H1 (cell line): Measurements from ENCODE around the gene RIPOR3. TPM values are rescaled to one million over a fixed set of nuclear protein-coding genes. Genes with fewer than 3 reads are reported as not detected.

Source experiments
- CTCF ChIA-PET: fragments of 300-600 bp; sonication (Branson Sonifier 250); formaldehyde crosslinking; loops from one replicate; lab custom pipeline; 2021; ENCODE audit not compliant: partially characterized antibody; lab: Charles Lee
- POLR2A ChIA-PET: fragments of 300-600 bp; sonication (Branson Sonifier 250); formaldehyde crosslinking; loops from one replicate; lab custom pipeline; 2021; ENCODE audit warnings: inconsistent platforms; ENCODE audit not compliant: partially characterized antibody; lab: Charles Lee
- DNase-seq, 2 experiments: peaks; one replicate each; pipeline versions ENCODE4 v3.0.0 to v3.0.0-alpha.2; 2010 to 2022; ENCODE audit warnings: low spot score in 2 of 2, low read depth in 1 of 2, mixed read lengths in 1 of 2
- FAIRE-seq: peaks from 2 replicates; lab custom pipeline; 2011; peaks lifted over from hg19 to GRCh38; lab: Jason Lieb, UNC
- H2AFZ ChIP-seq: 2 replicates; pipeline ENCODE4 v1.8.1; 2012; ENCODE audit warnings: low read length, inconsistent platforms
- H2AK5ac ChIP-seq: 2 replicates; pipeline ENCODE4 v1.6.1; 2013; ENCODE audit warnings: low read depth, low read length
- H2BK120ac ChIP-seq: replicated peaks from 2 replicates; pipeline ENCODE3; 2013; ENCODE audit warnings: low read depth, low read length, inconsistent platforms
- H2BK12ac ChIP-seq: 2 replicates; pipeline ENCODE4 v1.6.1; 2013; ENCODE audit warnings: low read depth, low read length
- H2BK15ac ChIP-seq: 2 replicates; pipeline ENCODE4 v1.6.1; 2013; ENCODE audit warnings: low read length
- H2BK20ac ChIP-seq: 2 replicates; pipeline ENCODE4 v1.6.1; 2013; ENCODE audit warnings: low read length
- H2BK5ac ChIP-seq: 2 replicates; pipeline ENCODE4 v1.6.1; 2013; ENCODE audit warnings: low read depth, low read length
- H3K14ac ChIP-seq: 2 replicates; pipeline ENCODE4 v1.6.1; 2013; ENCODE audit warnings: inconsistent platforms; ENCODE audit not compliant: insufficient read length
- H3K18ac ChIP-seq: 2 replicates; pipeline ENCODE4 v1.6.1; 2013; ENCODE audit warnings: low read length; ENCODE audit errors: extremely low read depth
- H3K23ac ChIP-seq: 2 replicates; pipeline ENCODE4 v1.6.1; 2013; ENCODE audit warnings: inconsistent platforms; ENCODE audit not compliant: insufficient read length
- H3K23me2 ChIP-seq: 2 replicates; pipeline ENCODE4 v1.6.1; 2013; ENCODE audit warnings: low read depth, low read length
- H3K27ac ChIP-seq: 2 replicates; pipeline ENCODE4 v1.6.1; 2011; ENCODE audit warnings: low read depth, low read length, inconsistent platforms
- H3K27me3 ChIP-seq, 4 experiments: replicated peaks in 1 of 4; 1 replicate in 1 of 4; 2 replicates in 3 of 4; pipeline versions ENCODE4 v1.6.1 to v1.8.1; 2011 to 2013; ENCODE audit warnings: low read length in 3 of 4, mild to moderate bottlenecking in 3 of 4, inconsistent platforms in 2 of 4, mixed read lengths in 2 of 4, moderate library complexity in 1 of 4; ENCODE audit not compliant: control insufficient read depth in 3 of 4, insufficient read depth in 3 of 4; ENCODE audit errors: extremely low read depth in 1 of 4
- H3K36me3 ChIP-seq, 4 experiments: 2 replicates each; pipeline versions ENCODE4 v1.6.1 to v1.8.1; 2011 to 2013; ENCODE audit warnings: mild to moderate bottlenecking in 4 of 4, low read length in 3 of 4, moderate library complexity in 2 of 4, control low read depth in 1 of 4, inconsistent platforms in 1 of 4; ENCODE audit not compliant: insufficient read depth in 4 of 4, control insufficient read depth in 2 of 4
- H3K4ac ChIP-seq: replicated peaks from 2 replicates; pipeline ENCODE3; 2013; ENCODE audit warnings: low read length, low read depth, mixed read lengths, inconsistent platforms; ENCODE audit not compliant: insufficient read length
- H3K4me1 ChIP-seq, 4 experiments: replicated peaks in 1 of 4; 1 replicate in 1 of 4; 2 replicates in 3 of 4; pipeline versions ENCODE4 v1.6.1 to v1.8.1; 2011 to 2013; ENCODE audit warnings: low read length in 3 of 4, inconsistent platforms in 2 of 4, mixed read lengths in 1 of 4; ENCODE audit not compliant: insufficient read depth in 4 of 4, control insufficient read depth in 3 of 4
- H3K4me2 ChIP-seq, 2 experiments: 2 replicates each; pipeline versions ENCODE4 v1.6.1 to v1.8.1; 2011 to 2013; ENCODE audit warnings: low read depth in 2 of 2, low read length in 2 of 2, control low read depth in 1 of 2, inconsistent platforms in 1 of 2, mild to moderate bottlenecking in 1 of 2; ENCODE audit not compliant: insufficient read depth in 1 of 2
- H3K4me3 ChIP-seq, 4 experiments: fragments of 200-600, 300-600 bp in 1 of 4; sonication (generic), shearing (Covaris generic), sonication (Bioruptor Twin) in 1 of 4; 2 replicates each; pipeline versions ENCODE4 v1.5.1 to v1.8.1; 2011 to 2016; ENCODE audit warnings: low read length in 4 of 4, low read depth in 3 of 4, control low read depth in 2 of 4, inconsistent platforms in 2 of 4, mild to moderate bottlenecking in 2 of 4, mixed read lengths in 1 of 4, moderate library complexity in 1 of 4; ENCODE audit not compliant: insufficient read depth in 2 of 4; ENCODE audit errors: extremely low read depth in 1 of 4
- H3K56ac ChIP-seq: replicated peaks from 2 replicates; pipeline ENCODE3; 2013; ENCODE audit warnings: low read depth, mild to moderate bottlenecking, mixed read lengths, low read length, inconsistent platforms; ENCODE audit not compliant: insufficient read length
- H3K79me1 ChIP-seq: 2 replicates; pipeline ENCODE4 v1.6.1; 2013; ENCODE audit warnings: low read depth, low read length, control low read depth
- H3K79me2 ChIP-seq, 2 experiments: 2 replicates each; pipeline versions ENCODE4 v1.6.1 to v1.8.1; 2012 to 2013; ENCODE audit warnings: low read length in 2 of 2, mild to moderate bottlenecking in 2 of 2, inconsistent platforms in 1 of 2; ENCODE audit not compliant: insufficient read depth in 2 of 2, control insufficient read depth in 1 of 2
- H3K9ac ChIP-seq, 4 experiments: replicated peaks in 1 of 4; 1 replicate in 1 of 4; 2 replicates in 3 of 4; pipeline versions ENCODE4 v1.6.1 to v1.8.1; 2011 to 2013; ENCODE audit warnings: low read depth in 3 of 4, low read length in 3 of 4, control low read depth in 2 of 4, mild to moderate bottlenecking in 2 of 4, moderate library complexity in 2 of 4, inconsistent platforms in 1 of 4; ENCODE audit errors: extremely low read depth in 1 of 4
- H3K9me3 ChIP-seq, 2 experiments: 2 replicates each; pipeline versions ENCODE4 v1.6.1 to v1.8.1; 2012 to 2013; ENCODE audit warnings: mild to moderate bottlenecking in 2 of 2, moderate library complexity in 2 of 2, control low read depth in 1 of 2, inconsistent platforms in 1 of 2, low read depth in 1 of 2, low read length in 1 of 2, mixed read lengths in 1 of 2; ENCODE audit not compliant: insufficient read depth in 2 of 2
- H4K20me1 ChIP-seq, 2 experiments: replicated peaks in 1 of 2; 2 replicates each; pipeline versions ENCODE3 to v1.8.1; 2011 to 2013; ENCODE audit warnings: inconsistent platforms in 2 of 2, low read length in 2 of 2, mild to moderate bottlenecking in 1 of 2; ENCODE audit not compliant: insufficient read depth in 2 of 2, control insufficient read depth in 1 of 2
- H4K5ac ChIP-seq: 2 replicates; pipeline ENCODE4 v1.6.1; 2013; ENCODE audit warnings: low read length, low read depth, mixed read lengths, inconsistent platforms; ENCODE audit not compliant: insufficient read length
- H4K8ac ChIP-seq: 2 replicates; pipeline ENCODE4 v1.8.0; 2013; ENCODE audit warnings: mild to moderate bottlenecking, moderate library complexity, low read length, inconsistent platforms; ENCODE audit not compliant: insufficient read depth; ENCODE audit errors: extremely low read depth
- H4K91ac ChIP-seq: replicated peaks from 2 replicates; pipeline ENCODE3; 2013; ENCODE audit warnings: low read length, mixed read lengths, inconsistent platforms; ENCODE audit not compliant: insufficient read length
- BRCA1 ChIP-seq: IDR thresholded peaks from 2 replicates; pipeline ENCODE4 v1.6.1; 2012; ENCODE audit warnings: low read depth, low read length, improper control_type of control experiment
- CBX8 ChIP-seq: fragments of 300-800, 300-1000 bp; sonication (generic); IDR thresholded peaks from 2 replicates; pipeline ENCODE4 v1.7.1; 2016; ENCODE audit warnings: low read depth, low read length, borderline replicate concordance
- EP300 ChIP-seq, 2 experiments: IDR thresholded peaks; 1 replicate in 1 of 2; 2 replicates in 1 of 2; pipeline ENCODE4 v1.6.1; 2011 to 2012; ENCODE audit warnings: low read depth in 2 of 2, low read length in 2 of 2, mild to moderate bottlenecking in 2 of 2, borderline replicate concordance in 1 of 2, inconsistent platforms in 1 of 2, moderate library complexity in 1 of 2
- EZH2 ChIP-seq: fragments of 200-600 bp; sonication (generic); IDR thresholded peaks from 2 replicates; pipeline ENCODE4 v1.7.1; 2012; ENCODE audit warnings: low read depth, mild to moderate bottlenecking, moderate library complexity, low read length, inconsistent platforms; ENCODE audit not compliant: severe bottlenecking
- HDAC6 ChIP-seq: IDR thresholded peaks from one replicate; pipeline ENCODE4 v1.7.1; 2012; ENCODE audit warnings: low read depth, mild to moderate bottlenecking, inconsistent platforms, low read length, moderate library complexity
- RAD21 ChIP-seq, 2 experiments: IDR thresholded peaks in 1 of 2; conservative IDR thresholded peaks in 1 of 2; 2 replicates each; pipeline ENCODE4 v1.6.1; 2011; ENCODE audit warnings: low read depth in 2 of 2, low read length in 2 of 2, improper control_type of control experiment in 1 of 2, inconsistent platforms in 1 of 2, mild to moderate bottlenecking in 1 of 2, moderate library complexity in 1 of 2
- RNF2 ChIP-seq: fragments of 200-900, 300-1000 bp; sonication (generic); IDR thresholded peaks from 2 replicates; pipeline ENCODE4 v1.7.1; 2016; ENCODE audit warnings: borderline replicate concordance, low read depth, mild to moderate bottlenecking, antibody characterized with exemption, low read length; ENCODE audit not compliant: poor library complexity, severe bottlenecking; ENCODE audit errors: missing control alignments
- SIN3A ChIP-seq, 2 experiments: IDR thresholded peaks in 1 of 2; conservative IDR thresholded peaks in 1 of 2; 2 replicates each; pipeline ENCODE4 v1.6.1; 2011 to 2012; ENCODE audit warnings: low read length in 2 of 2, improper control_type of control experiment in 1 of 2, low read depth in 1 of 2, mild to moderate bottlenecking in 1 of 2
- SP2 ChIP-seq: IDR thresholded peaks from 2 replicates; pipeline ENCODE4 v1.6.1; 2012; ENCODE audit warnings: mild to moderate bottlenecking, low read length, inconsistent platforms
- SUZ12 ChIP-seq: fragments of 200-600 bp; sonication (generic); IDR thresholded peaks from 2 replicates; pipeline ENCODE4 v1.6.1; 2012; ENCODE audit warnings: mild to moderate bottlenecking, inconsistent platforms, low read length, moderate library complexity, mixed read lengths
- USF2 ChIP-seq: IDR thresholded peaks from 2 replicates; pipeline ENCODE4 v1.6.1; 2011; ENCODE audit warnings: low read length, improper control_type of control experiment
- WGBS, 2 experiments: shearing (Covaris generic) in 1 of 2; methylation state at CpG; one replicate each; pipeline versions ENCODE4 v1.1.6 to v1.1.7; 2013 to 2015; ENCODE audit warnings: low lambda C conversion rate in 2 of 2, mixed read lengths in 2 of 2, inconsistent platforms in 1 of 2, low coverage in 1 of 2, missing lambda C conversion rate in 1 of 2; ENCODE audit not compliant: insufficient replicate concordance in 2 of 2, insufficient coverage in 1 of 2, insufficient read length in 1 of 2; ENCODE audit errors: extremely low coverage in 1 of 2, missing lambda C conversion rate in 1 of 2; 5-methylcytosine and 5-hydroxymethylcytosine counted together
- polyA plus RNA-seq, 7 experiments: library from polyadenylated mRNA; depleted of rRNA in 3 of 7; stranded (reverse) in 5 of 7; unstranded in 2 of 7; fragments of >200 nt in 5 of 7; fragments of 200-250 nt in 2 of 7; gene quantifications; 1 replicate in 5 of 7; 2 replicates in 1 of 7; 4 replicates in 1 of 7; pipeline versions ENCODE4 v1.2.1 to v1.2.3, GENCODE V29; 2011 to 2013; ENCODE audit warnings: missing spikeins in 2 of 7, mixed read lengths in 2 of 7
- total RNA-seq: library from RNA; stranded (reverse); fragmentation: NEBNext Ultra II Directional; extraction: Animal tissue kit (Norgen Biotek cat#: 25700); gene quantifications from 2 replicates; pipeline ENCODE4 v1.2.1, GENCODE V29; 2021

RIPOR3 gene
- total and polyA plus RNA-seq, 2 of the 8 experiments (the other 6 are each of a cell fraction or from before 2014, with no cell fraction given) = 3.6 to 4.5 TPM

GRCh38 chr20:50547964-50548363, 143.4 kb downstream of the RIPOR3 start:
- Histone ChIP-seq H2AK5ac (no peak overlapping the region), H3K27ac (no peak overlapping the region), H3K36me3 (no peaks in the 10 kb centered on the region), H4K20me1 (peaks cover 2% of the 10 kb centered on the region in 2 experiments), H3K4ac (no peak overlapping the region), H3K79me1 (peaks cover 4% of the 10 kb centered on the region), H3K9me3 (no peaks in the 10 kb centered on the region), H4K8ac (no peak overlapping the region), H2AFZ (no peak overlapping the region), H4K5ac (no peak overlapping the region), H4K91ac (no peak overlapping the region), H3K4me2 (no peak overlapping the region), H2BK5ac (no peak overlapping the region), H2BK20ac (no peak overlapping the region), H3K14ac (no peak overlapping the region), H3K4me3 (no peak overlapping the region), H3K18ac (no peak overlapping the region), H3K23ac (no peak overlapping the region), H2BK15ac (no peak overlapping the region), H3K79me2 (peaks cover 5 to 19% of the 10 kb centered on the region in 2 experiments; a peak in 2 of 4 replicates), H3K27me3 (no peaks in the 10 kb centered on the region), H3K23me2 (peaks cover 2% of the 10 kb centered on the region; the same call in 1 of the 2 replicates), H2BK120ac (no peak overlapping the region), H2BK12ac (no peak overlapping the region), H3K56ac (no peak overlapping the region), H3K9ac (no peak overlapping the region), H3K4me1 (peaks cover 0 to 3% (median 3%) of the 10 kb centered on the region in 4 experiments; a peak in 2 of 7 replicates)
- ChIA-PET POLR2A (interaction anchor here (0.8 to 1.0 kb wide), 2 partner anchors 97 to 243 kb away, joined by 3 read pairs; no protein-coding TSS in a partner anchor), CTCF (interaction anchor here (1.2 to 2.1 kb wide), 6 partner anchors 10 to 41 kb away, joined by 3 to 6 read pairs (median 3); no protein-coding TSS in a partner anchor)
- no peak for DNase-seq
- no peak for FAIRE-seq
- 91% methylated on average over 6 of the region's 6 CpGs; no CpG with 5 or more reads in 1 of the 2 experiments for WGBS, 2 experiments
- TF ChIP-seq EP300 (IDR thresholded peaks at IDR 0.05; ENCODE audit: borderline replicate concordance in 1 of 2, low read depth in 2 of 2, low read length in 2 of 2) (no peak), SP2 (no peak), SUZ12 (no peak), USF2 (no peak), SIN3A (conservative IDR thresholded peaks at IDR 0.05 in 1 of 2, IDR thresholded peaks at IDR 0.05 in 1 of 2; ENCODE audit: low read depth in 1 of 2, low read length in 2 of 2) (no peak), RAD21 (IDR thresholded peaks at IDR 0.05 in 1 of 2, conservative IDR thresholded peaks at IDR 0.05 in 1 of 2; ENCODE audit: low read depth in 2 of 2, low read length in 2 of 2) (no peak), BRCA1 (no peak), EZH2 (no peak), HDAC6 (no peak), CBX8 (no peak), RNF2 (no peak)
